K562 (cell line): ENCODE measurements around the gene RNPEP. TPM values are rescaled to one million over a fixed set of nuclear protein-coding genes. Genes with fewer than 3 reads are reported as not detected.

Experiments used
- ARHGAP35 ChIP-seq: fragments of 450-650 bp; IDR thresholded peaks from 2 replicates; pipeline ENCODE4 v1.6.1; 2018; ENCODE audit not compliant: partially characterized antibody
- BCOR ChIP-seq: fragments of 450-650 bp; IDR thresholded peaks from 2 replicates; pipeline ENCODE4 v1.6.1; 2016
- BRD4 ChIP-seq: fragments of 200-600 bp; sonication (generic); IDR thresholded peaks from 2 replicates; pipeline ENCODE4 v1.6.1; 2017; ENCODE audit warnings: inconsistent platforms
- CBFA2T3 ChIP-seq: fragments of 450-650 bp; IDR thresholded peaks from 2 replicates; pipeline ENCODE4 v1.6.1; 2017
- CEBPB ChIP-seq: fragments of 450-650 bp; IDR thresholded peaks from 2 replicates; pipeline ENCODE4 v1.6.1; 2016; ENCODE audit warnings: missing genetic modification characterization, missing compliant biosample characterization
- E2F8 ChIP-seq: fragments of 450-650 bp; IDR thresholded peaks from 2 replicates; pipeline ENCODE4 v1.7.1; 2018; ENCODE audit warnings: mild to moderate bottlenecking, low read depth; ENCODE audit not compliant: partially characterized antibody
- KLF16 ChIP-seq: IDR thresholded peaks from 2 replicates; pipeline ENCODE4 v1.6.1; 2016; ENCODE audit warnings: antibody characterized with exemption
- TEAD1 ChIP-seq, 2 experiments: fragments of 450-650 bp in 1 of 2; sonication (generic) in 1 of 2; formaldehyde crosslinking; IDR thresholded peaks; 2 replicates each; pipeline versions ENCODE4 v1.4.0 to v1.8.0; 2020 to 2022; ENCODE audit warnings: mild to moderate bottlenecking in 2 of 2, missing genetic modification reagents in 1 of 2
- ZBTB49 ChIP-seq: sonication (generic); formaldehyde crosslinking; IDR thresholded peaks from 2 replicates; pipeline ENCODE4 v1.8.0; 2022; ENCODE audit warnings: missing genetic modification reagents, mild to moderate bottlenecking, borderline replicate concordance
- ZFP30 ChIP-seq: fragments of 250-450 bp; sonication (Bioruptor Pico); IDR thresholded peaks from 2 replicates; pipeline ENCODE4 v1.8.0; 2022; ENCODE audit warnings: moderate library complexity, mild to moderate bottlenecking, inconsistent platforms, borderline replicate concordance
- polyA plus RNA-seq, 8 experiments: library from polyadenylated mRNA; depleted of rRNA in 4 of 8; stranded (reverse) in 5 of 8; unstranded in 3 of 8; fragments of >200 nt; fragmentation: Nextera tagmentation in 2 of 8; fragmentation: Illumina TruSeq in 1 of 8; extraction: Ambion mirVana in 2 of 8; extraction: Trizol in 1 of 8; gene quantifications; 2 replicates each; pipeline versions ENCODE4 v1.2.1 to v1.2.3, GENCODE V29; 2011 to 2014; ENCODE audit warnings: inconsistent platforms in 1 of 8, missing spikeins in 1 of 8
- total RNA-seq, 7 experiments: library from RNA; depleted of rRNA in 6 of 7; stranded (reverse); fragments of >200 nt in 6 of 7; fragmentation: Illumina TruSeq in 2 of 7; extraction: Trizol in 2 of 7; gene quantifications; 2 replicates each; pipeline versions ENCODE4 v1.2.1 to v1.2.3, GENCODE V29; 2011 to 2021; ENCODE audit warnings: low replicate concordance in 1 of 7

RNPEP gene
- total and polyA plus RNA-seq, 9 of the 15 experiments (the other 6 are each of a cell fraction or from before 2014, with no cell fraction given), result 27.5 to 131 (median 63.4) TPM

GRCh38 chr1:201983380-201983805 lies 945 bp downstream of the RNPEP start (continued):
- TF ChIP-seq KLF16 (no peak), CEBPB (tag) (no peak), BCOR (0 out of 2 replicates have a peak, but pooled peaks have one; percentile 4), E2F8 (peak; percentile 6), ZBTB49 (no peak), CBFA2T3 (no peak), BRD4 (no peak), ZFP30 (CRISPR knock-in tag) (no peak), TEAD1 (CRISPR knock-in tag; IDR thresholded peaks at IDR 0.05) (peak in 1 of 2 experiments; percentile 1; a peak in 2 of 4 replicates), ARHGAP35 (no peak)
